ENCODE data around the gene ANOS1. TPM values are rescaled to one million over a fixed set of nuclear protein-coding genes. Genes with fewer than 3 reads are reported as not detected.

ANOS1 gene
- total RNA-seq, 1 experiment from 2014 or later, result 24.8 TPM

DNA sequence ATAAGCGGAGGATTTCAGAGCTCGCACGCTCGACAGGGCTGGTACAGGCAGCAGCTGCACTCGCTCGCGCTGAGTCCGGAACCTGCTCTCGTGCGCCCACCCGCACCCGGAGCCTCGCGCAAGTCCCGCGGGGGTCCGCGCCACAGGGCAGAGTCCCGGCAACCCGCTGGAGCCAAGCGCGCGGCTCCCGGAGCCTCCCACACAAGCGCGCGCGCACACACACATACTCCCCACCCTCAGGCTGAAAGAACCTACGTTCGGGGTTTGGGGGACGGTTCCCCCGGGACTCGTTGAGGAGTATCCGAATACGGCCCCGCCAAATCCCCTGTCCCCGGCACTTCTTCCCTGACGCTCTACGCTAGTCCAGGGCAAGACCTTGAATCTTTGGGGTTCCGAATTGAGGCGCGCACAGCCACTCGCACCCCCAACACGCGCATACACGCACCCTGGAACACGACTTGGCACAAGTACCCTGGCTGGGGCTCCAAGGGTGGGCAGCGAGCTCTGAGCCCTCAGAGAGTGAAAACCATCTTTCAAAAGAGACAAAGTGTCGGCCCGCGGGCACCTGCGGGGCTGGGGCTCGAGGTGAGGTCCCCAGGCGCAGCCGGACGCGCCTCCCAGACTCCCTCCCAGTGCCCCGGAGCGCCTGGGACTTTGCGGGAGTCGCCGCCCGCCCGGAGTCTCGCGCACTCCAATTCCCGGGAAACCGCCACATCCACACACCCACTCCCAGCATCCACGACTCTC is 952 bp downstream of the ANOS1 start:
- ATAC-seq, result no peak
- H3K27me3 Mint-ChIP-seq (ENCODE audit: low read depth), result peaks cover 32% of the 10 kb centered on the region
- TF ChIP-seq, protein P1, sequence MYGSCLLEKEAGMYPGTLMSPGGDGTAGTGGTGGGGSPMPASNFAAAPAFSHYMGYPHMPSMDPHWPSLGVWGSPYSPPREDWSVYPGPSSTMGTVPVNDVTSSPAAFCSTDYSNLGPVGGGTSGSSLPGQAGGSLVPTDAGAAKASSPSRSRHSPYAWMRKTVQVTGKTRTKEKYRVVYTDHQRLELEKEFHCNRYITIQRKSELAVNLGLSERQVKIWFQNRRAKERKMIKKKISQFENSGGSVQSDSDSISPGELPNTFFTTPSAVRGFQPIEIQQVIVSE (CRISPR knock-in tag; IDR thresholded peaks at IDR 0.05; ENCODE audit: borderline replicate concordance), result no peak
- TF ChIP-seq, protein P2, sequence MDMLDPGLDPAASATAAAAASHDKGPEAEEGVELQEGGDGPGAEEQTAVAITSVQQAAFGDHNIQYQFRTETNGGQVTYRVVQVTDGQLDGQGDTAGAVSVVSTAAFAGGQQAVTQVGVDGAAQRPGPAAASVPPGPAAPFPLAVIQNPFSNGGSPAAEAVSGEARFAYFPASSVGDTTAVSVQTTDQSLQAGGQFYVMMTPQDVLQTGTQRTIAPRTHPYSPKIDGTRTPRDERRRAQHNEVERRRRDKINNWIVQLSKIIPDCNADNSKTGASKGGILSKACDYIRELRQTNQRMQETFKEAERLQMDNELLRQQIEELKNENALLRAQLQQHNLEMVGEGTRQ (CRISPR knock-in tag; IDR thresholded peaks at IDR 0.05), result no peak
- TF ChIP-seq, protein P3, sequence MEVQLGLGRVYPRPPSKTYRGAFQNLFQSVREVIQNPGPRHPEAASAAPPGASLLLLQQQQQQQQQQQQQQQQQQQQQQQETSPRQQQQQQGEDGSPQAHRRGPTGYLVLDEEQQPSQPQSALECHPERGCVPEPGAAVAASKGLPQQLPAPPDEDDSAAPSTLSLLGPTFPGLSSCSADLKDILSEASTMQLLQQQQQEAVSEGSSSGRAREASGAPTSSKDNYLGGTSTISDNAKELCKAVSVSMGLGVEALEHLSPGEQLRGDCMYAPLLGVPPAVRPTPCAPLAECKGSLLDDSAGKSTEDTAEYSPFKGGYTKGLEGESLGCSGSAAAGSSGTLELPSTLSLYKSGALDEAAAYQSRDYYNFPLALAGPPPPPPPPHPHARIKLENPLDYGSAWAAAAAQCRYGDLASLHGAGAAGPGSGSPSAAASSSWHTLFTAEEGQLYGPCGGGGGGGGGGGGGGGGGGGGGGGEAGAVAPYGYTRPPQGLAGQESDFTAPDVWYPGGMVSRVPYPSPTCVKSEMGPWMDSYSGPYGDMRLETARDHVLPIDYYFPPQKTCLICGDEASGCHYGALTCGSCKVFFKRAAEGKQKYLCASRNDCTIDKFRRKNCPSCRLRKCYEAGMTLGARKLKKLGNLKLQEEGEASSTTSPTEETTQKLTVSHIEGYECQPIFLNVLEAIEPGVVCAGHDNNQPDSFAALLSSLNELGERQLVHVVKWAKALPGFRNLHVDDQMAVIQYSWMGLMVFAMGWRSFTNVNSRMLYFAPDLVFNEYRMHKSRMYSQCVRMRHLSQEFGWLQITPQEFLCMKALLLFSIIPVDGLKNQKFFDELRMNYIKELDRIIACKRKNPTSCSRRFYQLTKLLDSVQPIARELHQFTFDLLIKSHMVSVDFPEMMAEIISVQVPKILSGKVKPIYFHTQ (CRISPR knock-in tag; IDR thresholded peaks at IDR 0.05), result no peak
- TF ChIP-seq JUN (CRISPR knock-in tag; IDR thresholded peaks at IDR 0.05) (no peak), EMX1 (CRISPR knock-in tag; IDR thresholded peaks at IDR 0.05) (no peak), TEAD4 (CRISPR knock-in tag; IDR thresholded peaks at IDR 0.05) (no peak), PRRX2 (CRISPR knock-in tag; IDR thresholded peaks at IDR 0.05) (no peak), SOX15 (CRISPR knock-in tag; IDR thresholded peaks at IDR 0.05) (no peak), NFATC4 (CRISPR knock-in tag; IDR thresholded peaks at IDR 0.05) (no peak), ZBTB21 (CRISPR knock-in tag; IDR thresholded peaks at IDR 0.05; ENCODE audit: borderline replicate concordance) (no peak), ZNF396 (CRISPR knock-in tag; IDR thresholded peaks at IDR 0.05; ENCODE audit: borderline replicate concordance) (no peak), GTF2I (CRISPR knock-in tag; conservative IDR thresholded peaks at IDR 0.05) (no peak)
- TF ChIP-seq, protein P4, sequence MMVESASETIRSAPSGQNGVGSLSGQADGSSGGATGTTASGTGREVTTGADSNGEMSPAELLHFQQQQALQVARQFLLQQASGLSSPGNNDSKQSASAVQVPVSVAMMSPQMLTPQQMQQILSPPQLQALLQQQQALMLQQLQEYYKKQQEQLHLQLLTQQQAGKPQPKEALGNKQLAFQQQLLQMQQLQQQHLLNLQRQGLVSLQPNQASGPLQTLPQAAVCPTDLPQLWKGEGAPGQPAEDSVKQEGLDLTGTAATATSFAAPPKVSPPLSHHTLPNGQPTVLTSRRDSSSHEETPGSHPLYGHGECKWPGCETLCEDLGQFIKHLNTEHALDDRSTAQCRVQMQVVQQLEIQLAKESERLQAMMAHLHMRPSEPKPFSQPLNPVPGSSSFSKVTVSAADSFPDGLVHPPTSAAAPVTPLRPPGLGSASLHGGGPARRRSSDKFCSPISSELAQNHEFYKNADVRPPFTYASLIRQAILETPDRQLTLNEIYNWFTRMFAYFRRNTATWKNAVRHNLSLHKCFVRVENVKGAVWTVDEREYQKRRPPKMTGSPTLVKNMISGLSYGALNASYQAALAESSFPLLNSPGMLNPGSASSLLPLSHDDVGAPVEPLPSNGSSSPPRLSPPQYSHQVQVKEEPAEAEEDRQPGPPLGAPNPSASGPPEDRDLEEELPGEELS (CRISPR knock-in tag; IDR thresholded peaks at IDR 0.05), result no peak
- TF ChIP-seq, protein P5, sequence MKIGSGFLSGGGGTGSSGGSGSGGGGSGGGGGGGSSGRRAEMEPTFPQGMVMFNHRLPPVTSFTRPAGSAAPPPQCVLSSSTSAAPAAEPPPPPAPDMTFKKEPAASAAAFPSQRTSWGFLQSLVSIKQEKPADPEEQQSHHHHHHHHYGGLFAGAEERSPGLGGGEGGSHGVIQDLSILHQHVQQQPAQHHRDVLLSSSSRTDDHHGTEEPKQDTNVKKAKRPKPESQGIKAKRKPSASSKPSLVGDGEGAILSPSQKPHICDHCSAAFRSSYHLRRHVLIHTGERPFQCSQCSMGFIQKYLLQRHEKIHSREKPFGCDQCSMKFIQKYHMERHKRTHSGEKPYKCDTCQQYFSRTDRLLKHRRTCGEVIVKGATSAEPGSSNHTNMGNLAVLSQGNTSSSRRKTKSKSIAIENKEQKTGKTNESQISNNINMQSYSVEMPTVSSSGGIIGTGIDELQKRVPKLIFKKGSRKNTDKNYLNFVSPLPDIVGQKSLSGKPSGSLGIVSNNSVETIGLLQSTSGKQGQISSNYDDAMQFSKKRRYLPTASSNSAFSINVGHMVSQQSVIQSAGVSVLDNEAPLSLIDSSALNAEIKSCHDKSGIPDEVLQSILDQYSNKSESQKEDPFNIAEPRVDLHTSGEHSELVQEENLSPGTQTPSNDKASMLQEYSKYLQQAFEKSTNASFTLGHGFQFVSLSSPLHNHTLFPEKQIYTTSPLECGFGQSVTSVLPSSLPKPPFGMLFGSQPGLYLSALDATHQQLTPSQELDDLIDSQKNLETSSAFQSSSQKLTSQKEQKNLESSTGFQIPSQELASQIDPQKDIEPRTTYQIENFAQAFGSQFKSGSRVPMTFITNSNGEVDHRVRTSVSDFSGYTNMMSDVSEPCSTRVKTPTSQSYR (CRISPR knock-in tag; IDR thresholded peaks at IDR 0.05), result no peak
- TF ChIP-seq, protein P6, sequence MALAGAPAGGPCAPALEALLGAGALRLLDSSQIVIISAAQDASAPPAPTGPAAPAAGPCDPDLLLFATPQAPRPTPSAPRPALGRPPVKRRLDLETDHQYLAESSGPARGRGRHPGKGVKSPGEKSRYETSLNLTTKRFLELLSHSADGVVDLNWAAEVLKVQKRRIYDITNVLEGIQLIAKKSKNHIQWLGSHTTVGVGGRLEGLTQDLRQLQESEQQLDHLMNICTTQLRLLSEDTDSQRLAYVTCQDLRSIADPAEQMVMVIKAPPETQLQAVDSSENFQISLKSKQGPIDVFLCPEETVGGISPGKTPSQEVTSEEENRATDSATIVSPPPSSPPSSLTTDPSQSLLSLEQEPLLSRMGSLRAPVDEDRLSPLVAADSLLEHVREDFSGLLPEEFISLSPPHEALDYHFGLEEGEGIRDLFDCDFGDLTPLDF (CRISPR knock-in tag; IDR thresholded peaks at IDR 0.05), result no peak
- H3K27ac Mint-ChIP-seq, result no peak overlapping the region
- peak overlapping the region; percentile 85 for H3K4me3 Mint-ChIP-seq
- H3K4me1 Mint-ChIP-seq, result peaks cover 39% of the 10 kb centered on the region
- H3K9me3 Mint-ChIP-seq, result no peaks in the 10 kb centered on the region
- peaks cover 5% of the 10 kb centered on the region; the same call in 1 of the 2 replicates for H3K36me3 Mint-ChIP-seq
- peak; percentile 15 for DNase-seq (ENCODE audit: low spot score)
- CTCF ChIA-PET, result interaction anchor here (1.9 kb wide), 1 partner anchor 8 kb away, joined by 5 read pairs; no protein-coding TSS in a partner anchor
- POLR2A ChIA-PET, result no interaction called here
